Measurements from ENCODE around the gene LPAR6.

DNA sequence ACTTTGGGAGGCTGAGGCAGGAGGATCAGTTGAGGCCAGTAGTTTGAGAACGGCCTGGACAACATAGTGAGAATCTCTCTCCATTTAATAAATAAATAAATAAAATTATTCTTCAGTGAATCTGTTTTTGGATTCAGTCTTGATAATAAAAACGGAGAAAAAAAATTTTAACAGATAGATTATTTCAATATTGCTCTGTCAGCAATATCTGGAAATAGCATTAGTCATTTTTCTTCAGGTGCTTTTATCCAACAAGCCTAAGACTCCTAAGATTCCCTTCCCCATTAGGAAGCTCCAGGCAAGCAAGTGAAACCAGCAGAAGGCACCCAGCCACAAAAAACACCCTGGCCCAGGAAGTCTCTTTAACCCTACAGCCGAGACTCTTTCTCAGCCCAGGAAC, 21.3 kb upstream of the LPAR6 start:
- TF ChIP-seq, protein P1, sequence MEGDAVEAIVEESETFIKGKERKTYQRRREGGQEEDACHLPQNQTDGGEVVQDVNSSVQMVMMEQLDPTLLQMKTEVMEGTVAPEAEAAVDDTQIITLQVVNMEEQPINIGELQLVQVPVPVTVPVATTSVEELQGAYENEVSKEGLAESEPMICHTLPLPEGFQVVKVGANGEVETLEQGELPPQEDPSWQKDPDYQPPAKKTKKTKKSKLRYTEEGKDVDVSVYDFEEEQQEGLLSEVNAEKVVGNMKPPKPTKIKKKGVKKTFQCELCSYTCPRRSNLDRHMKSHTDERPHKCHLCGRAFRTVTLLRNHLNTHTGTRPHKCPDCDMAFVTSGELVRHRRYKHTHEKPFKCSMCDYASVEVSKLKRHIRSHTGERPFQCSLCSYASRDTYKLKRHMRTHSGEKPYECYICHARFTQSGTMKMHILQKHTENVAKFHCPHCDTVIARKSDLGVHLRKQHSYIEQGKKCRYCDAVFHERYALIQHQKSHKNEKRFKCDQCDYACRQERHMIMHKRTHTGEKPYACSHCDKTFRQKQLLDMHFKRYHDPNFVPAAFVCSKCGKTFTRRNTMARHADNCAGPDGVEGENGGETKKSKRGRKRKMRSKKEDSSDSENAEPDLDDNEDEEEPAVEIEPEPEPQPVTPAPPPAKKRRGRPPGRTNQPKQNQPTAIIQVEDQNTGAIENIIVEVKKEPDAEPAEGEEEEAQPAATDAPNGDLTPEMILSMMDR (conservative IDR thresholded peaks at IDR 0.05; ENCODE audit: low read depth, low read length), result no peak
- no peak for TF ChIP-seq EZH2 (IDR thresholded peaks at IDR 0.05; ENCODE audit: low read length, unreplicated experiment)

Data from PC-3 (cell line).